PC-3 (cell line): ENCODE results near the gene CDH10. TPM values are rescaled to one million over a fixed set of nuclear protein-coding genes. Genes with fewer than 3 reads are reported as not detected.
A peak's percentile ranks its signal among the peaks of the same experiment; 100 is the strongest.

Experiments
- ATAC-seq: fragments of 200-7000 bp; cut with Tn5 transposase; 2 replicates; pipeline ENCODE4 v1.9.1; 2020; ENCODE audit warnings: mild to moderate bottlenecking, moderate library complexity
- BruUV-seq: library from RNA; stranded (reverse); fragments of 400-500 nt; replicated peaks from 2 replicates; lab custom pipeline; 2021; lab: Mats Ljungman, UMichigan
- CTCF ChIA-PET: fragments of 300-600 bp; sonication (Branson Sonifier 250); formaldehyde crosslinking; loops from one replicate; lab custom pipeline; 2022; ENCODE audit warnings: antibody characterized with exemption; lab: Charles Lee
- POLR2A ChIA-PET: fragments of 300-600 bp; sonication (Branson Sonifier 250); formaldehyde crosslinking; loops from one replicate; lab custom pipeline; 2022; ENCODE audit warnings: antibody characterized with exemption; ENCODE audit not compliant: unreplicated experiment; lab: Charles Lee
- DNase-seq: peaks from one replicate; pipeline ENCODE4 v3.0.0-alpha.2; 2015
- H2AFZ ChIP-seq: fragments of 300-600 bp; sonication (generic); 2 replicates; pipeline ENCODE4 v1.6.0; 2016; ENCODE audit warnings: antibody characterized with exemption, low read length
- H3F3A ChIP-seq: fragments of 300-600 bp; sonication (generic); one replicate; pipeline ENCODE4 v1.6.0; 2017; ENCODE audit warnings: antibody characterized with exemption, low read length, control low read depth, mild to moderate bottlenecking; ENCODE audit not compliant: unreplicated experiment
- H3K27ac ChIP-seq: fragments of 300-600 bp; sonication (generic); 2 replicates; pipeline ENCODE4 v1.5.1; 2016; ENCODE audit warnings: mild to moderate bottlenecking, low read length
- H3K27me3 ChIP-seq: fragments of 300-600 bp; sonication (generic); 2 replicates; pipeline ENCODE4 v1.6.1; 2016; ENCODE audit warnings: low read length, mixed read lengths
- H3K36me3 ChIP-seq: fragments of 300-600 bp; sonication (generic); 2 replicates; pipeline ENCODE4 v1.6.1; 2016; ENCODE audit warnings: low read depth, mixed run types, low read length, mixed read lengths
- H3K4me1 ChIP-seq: fragments of 300-600 bp; sonication (generic); 2 replicates; pipeline ENCODE4 v1.5.1; 2016; ENCODE audit warnings: low read length; ENCODE audit not compliant: insufficient read depth
- H3K4me2 ChIP-seq: fragments of 300-600 bp; sonication (generic); 2 replicates; pipeline ENCODE4 v1.6.0; 2016; ENCODE audit warnings: low read length
- H3K4me3 ChIP-seq: fragments of 300-600 bp; sonication (generic); 2 replicates; pipeline ENCODE4 v1.5.1; 2016; ENCODE audit warnings: mild to moderate bottlenecking, low read length, mixed read lengths
- H3K79me2 ChIP-seq: fragments of 300-600 bp; sonication (generic); 2 replicates; pipeline ENCODE4 v1.6.1; 2017; ENCODE audit warnings: low read length, mixed read lengths
- H3K9ac ChIP-seq: fragments of 300-600 bp; sonication (generic); 2 replicates; pipeline ENCODE4 v1.6.0; 2016; ENCODE audit warnings: mild to moderate bottlenecking, low read length
- H3K9me2 ChIP-seq: fragments of 300-600 bp; sonication (generic); replicated peaks from 2 replicates; pipeline ENCODE4 v1.6.1; 2016; ENCODE audit warnings: mixed run types, low read length, mixed read lengths
- H3K9me3 ChIP-seq: fragments of 300-600 bp; sonication (generic); 2 replicates; pipeline ENCODE4 v1.6.1; 2016; ENCODE audit warnings: low read length, mixed read lengths
- H4K20me1 ChIP-seq: fragments of 300-600 bp; sonication (generic); 2 replicates; pipeline ENCODE4 v1.6.1; 2016; ENCODE audit warnings: low read length, mixed read lengths
- EZH2 ChIP-seq: fragments of 300-600 bp; sonication (generic); IDR thresholded peaks from one replicate; pipeline ENCODE4 v1.6.1; 2017; ENCODE audit warnings: antibody characterized with exemption, mild to moderate bottlenecking, low read length; ENCODE audit not compliant: unreplicated experiment
- EZH2phosphoT487 ChIP-seq: fragments of 300-600 bp; sonication (generic); IDR thresholded peaks from 2 replicates; pipeline ENCODE4 v1.6.1; 2018; ENCODE audit warnings: mild to moderate bottlenecking, antibody characterized with exemption, low read length, borderline replicate concordance
- intact Hi-C: fragments of 100-400 bp; cut with micrococcal nuclease; formaldehyde crosslinking; loops from 2 replicates; pipeline ENCODE4 v1.9.0; 2023
- total RNA-seq: library from RNA; depleted of rRNA; stranded (reverse); fragments of >200 nt; gene quantifications from 2 replicates; pipeline ENCODE4 v1.2.3, GENCODE V29; 2014
- TF ChIP-seq, protein P1 (sequence below): fragments of 300-600 bp; sonication (generic); conservative IDR thresholded peaks from 2 replicates; pipeline ENCODE4 v1.5.1; 2017; ENCODE audit warnings: antibody characterized with exemption, low read depth, mild to moderate bottlenecking, low read length

The CDH10 gene
- total RNA-seq, 1 experiment from 2014 or later = not detected

DNA sequence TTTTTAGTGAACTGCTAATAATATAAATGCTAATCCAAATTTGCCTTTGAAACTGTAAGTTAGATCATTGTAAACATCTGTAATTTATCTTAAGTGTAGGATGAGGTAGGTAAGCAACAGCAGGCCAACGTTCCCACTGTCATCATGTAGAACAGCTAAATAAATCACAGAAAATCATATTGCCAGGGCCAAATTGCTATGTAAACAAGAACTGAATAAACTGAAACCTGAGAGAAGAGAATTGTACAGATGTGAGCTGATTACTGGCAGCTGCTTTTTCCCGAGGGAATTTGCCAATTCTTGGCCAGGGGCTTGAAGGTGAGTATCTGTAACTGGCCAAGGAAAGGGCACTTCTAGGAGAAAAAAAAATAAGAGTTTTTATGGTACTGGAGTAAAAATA, 97.6 kb downstream of the CDH10 start:
- no peaks in the 10 kb centered on the region for H3K79me2 ChIP-seq
- H3K9me3 ChIP-seq = no peaks in the 10 kb centered on the region
- H3K9me2 ChIP-seq = no peaks in the 10 kb centered on the region
- intact Hi-C loops = no loop called here
- peak; percentile 67 for ATAC-seq
- H2AFZ ChIP-seq = no peak overlapping the region
- BruUV-seq = no TSS peak
- TF ChIP-seq EZH2phosphoT487 = no peak
- TF ChIP-seq, protein P1, sequence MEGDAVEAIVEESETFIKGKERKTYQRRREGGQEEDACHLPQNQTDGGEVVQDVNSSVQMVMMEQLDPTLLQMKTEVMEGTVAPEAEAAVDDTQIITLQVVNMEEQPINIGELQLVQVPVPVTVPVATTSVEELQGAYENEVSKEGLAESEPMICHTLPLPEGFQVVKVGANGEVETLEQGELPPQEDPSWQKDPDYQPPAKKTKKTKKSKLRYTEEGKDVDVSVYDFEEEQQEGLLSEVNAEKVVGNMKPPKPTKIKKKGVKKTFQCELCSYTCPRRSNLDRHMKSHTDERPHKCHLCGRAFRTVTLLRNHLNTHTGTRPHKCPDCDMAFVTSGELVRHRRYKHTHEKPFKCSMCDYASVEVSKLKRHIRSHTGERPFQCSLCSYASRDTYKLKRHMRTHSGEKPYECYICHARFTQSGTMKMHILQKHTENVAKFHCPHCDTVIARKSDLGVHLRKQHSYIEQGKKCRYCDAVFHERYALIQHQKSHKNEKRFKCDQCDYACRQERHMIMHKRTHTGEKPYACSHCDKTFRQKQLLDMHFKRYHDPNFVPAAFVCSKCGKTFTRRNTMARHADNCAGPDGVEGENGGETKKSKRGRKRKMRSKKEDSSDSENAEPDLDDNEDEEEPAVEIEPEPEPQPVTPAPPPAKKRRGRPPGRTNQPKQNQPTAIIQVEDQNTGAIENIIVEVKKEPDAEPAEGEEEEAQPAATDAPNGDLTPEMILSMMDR = no peak
- no peak for TF ChIP-seq EZH2
- no peak overlapping the region for H3K27ac ChIP-seq
- no peaks in the 10 kb centered on the region for H3K36me3 ChIP-seq
- H3K9ac ChIP-seq = no peak overlapping the region
- POLR2A ChIA-PET = no interaction called here
- CTCF ChIA-PET = no interaction called here
- no peaks in the 10 kb centered on the region for H4K20me1 ChIP-seq
- H3K4me2 ChIP-seq = no peak overlapping the region
- H3F3A ChIP-seq = no peaks in the 10 kb centered on the region
- no peak overlapping the region for H3K4me3 ChIP-seq
- no peaks in the 10 kb centered on the region for H3K27me3 ChIP-seq
- peaks cover 4% of the 10 kb centered on the region; the same call in 1 of the 2 replicates for H3K4me1 ChIP-seq
- DNase-seq = no peak

DNA sequence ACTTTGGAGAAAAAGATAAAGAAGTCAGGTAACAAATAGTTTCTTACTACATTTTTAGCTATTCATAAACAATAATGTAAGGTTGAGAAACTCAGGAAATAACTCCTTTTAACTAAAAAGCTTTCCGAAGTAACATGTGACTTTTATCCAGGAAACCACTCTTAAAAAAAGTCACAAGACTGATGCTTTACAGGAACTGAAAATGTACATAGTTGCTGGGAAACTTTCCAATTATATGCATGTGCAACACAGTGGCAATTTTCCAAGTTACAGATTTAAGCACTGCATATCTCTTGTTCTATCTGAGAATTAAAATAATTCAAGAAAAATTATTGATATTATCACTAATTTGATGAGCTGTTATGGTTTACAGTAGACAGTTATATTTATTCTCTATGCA, 105.2 kb downstream of the CDH10 start:
- no peak overlapping the region for H2AFZ ChIP-seq
- no peaks in the 10 kb centered on the region for H3K9me2 ChIP-seq
- CTCF ChIA-PET = no interaction called here

DNA sequence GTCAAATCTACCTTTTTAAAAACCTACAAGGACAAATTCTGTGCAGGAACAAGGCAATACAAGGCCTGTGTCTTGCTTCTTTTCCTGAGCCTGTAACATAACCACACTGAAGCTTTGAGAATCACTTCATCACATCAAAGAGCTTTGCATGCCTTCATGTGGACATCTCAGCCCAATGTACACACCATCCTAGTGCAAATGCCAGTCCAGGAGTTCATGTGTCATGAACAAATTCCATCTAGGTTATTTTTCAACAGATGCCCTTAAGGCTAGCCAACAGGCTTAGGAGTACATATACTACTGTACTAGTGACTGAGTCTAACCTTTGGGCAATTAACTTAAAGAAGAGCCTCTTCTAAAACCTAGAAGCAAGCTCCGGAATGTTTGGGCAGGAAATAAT, 106.4 kb downstream of the CDH10 start:
- Histone ChIP-seq H3F3A (no peaks in the 10 kb centered on the region), H3K27me3 (no peaks in the 10 kb centered on the region), H3K27ac (no peak overlapping the region), H3K4me1 (no peaks in the 10 kb centered on the region), H4K20me1 (no peaks in the 10 kb centered on the region), H3K4me3 (no peak overlapping the region), H3K9me2 (no peaks in the 10 kb centered on the region), H3K9me3 (no peaks in the 10 kb centered on the region), H3K4me2 (no peak overlapping the region), H3K36me3 (no peaks in the 10 kb centered on the region), H3K79me2 (no peaks in the 10 kb centered on the region), H3K9ac (no peak overlapping the region), H2AFZ (no peak overlapping the region)
- ChIA-PET CTCF (interaction anchor here (1.0 kb wide), 1 partner anchor 93 kb away, joined by 3 read pairs; no protein-coding TSS in a partner anchor), POLR2A (no interaction called here)
- TF ChIP-seq, protein P1 = no peak
- TF ChIP-seq EZH2phosphoT487 (no peak), EZH2 (no peak)
- ATAC-seq (no peak), DNase-seq (no peak)
- BruUV-seq = no TSS peak
- intact Hi-C loops = no loop called here

More for the DNA sequence above, 105.2 kb downstream of the CDH10 start:
- ATAC-seq (no peak), DNase-seq (peak; percentile 39)
- H3K9me3 ChIP-seq = no peaks in the 10 kb centered on the region
- H3K9ac ChIP-seq = no peak overlapping the region
- H3F3A ChIP-seq = no peaks in the 10 kb centered on the region
- H4K20me1 ChIP-seq = no peaks in the 10 kb centered on the region
- H3K36me3 ChIP-seq = no peaks in the 10 kb centered on the region
- H3K4me1 ChIP-seq = no peaks in the 10 kb centered on the region
- intact Hi-C loops = no loop called here
- no peak overlapping the region for H3K4me2 ChIP-seq
- no peak overlapping the region for H3K27ac ChIP-seq
- no TSS peak for BruUV-seq
- H3K4me3 ChIP-seq = no peak overlapping the region
- TF ChIP-seq, protein P1 = no peak
- no peak for TF ChIP-seq EZH2phosphoT487
- no peak for TF ChIP-seq EZH2
- no peaks in the 10 kb centered on the region for H3K27me3 ChIP-seq
- H3K79me2 ChIP-seq = no peaks in the 10 kb centered on the region
- POLR2A ChIA-PET = no interaction called here
